IPS DF 4.7 (cell line): ENCODE data around the gene BIRC2.
"Not testable (repeated sequence)": the region's sequence is repeated elsewhere in the genome, so short reads cannot be mapped to it uniquely, and the experiment has no call there.

Experiments
- DNase-seq: peaks from one replicate; pipeline ENCODE4 v3.0.0-alpha.2; 2013; ENCODE audit warnings: low spot score; ENCODE audit errors: extremely low read depth

Gene BIRC2

DNA sequence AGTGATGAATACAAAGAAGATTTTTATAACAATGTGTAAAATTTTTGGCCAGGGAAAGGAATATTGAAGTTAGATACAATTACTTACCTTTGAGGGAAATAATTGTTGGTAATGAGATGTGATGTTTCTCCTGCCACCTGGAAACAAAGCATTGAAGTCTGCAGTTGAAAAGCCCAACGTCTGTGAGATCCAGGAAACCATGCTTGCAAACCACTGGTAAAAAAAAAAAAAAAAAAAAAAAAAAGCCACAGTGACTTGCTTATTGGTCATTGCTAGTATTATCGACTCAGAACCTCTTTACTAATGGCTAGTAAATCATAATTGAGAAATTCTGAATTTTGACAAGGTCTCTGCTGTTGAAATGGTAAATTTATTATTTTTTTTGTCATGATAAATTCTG lies 24.5 kb upstream of the BIRC2 start:
- no peak for DNase-seq

DNA sequence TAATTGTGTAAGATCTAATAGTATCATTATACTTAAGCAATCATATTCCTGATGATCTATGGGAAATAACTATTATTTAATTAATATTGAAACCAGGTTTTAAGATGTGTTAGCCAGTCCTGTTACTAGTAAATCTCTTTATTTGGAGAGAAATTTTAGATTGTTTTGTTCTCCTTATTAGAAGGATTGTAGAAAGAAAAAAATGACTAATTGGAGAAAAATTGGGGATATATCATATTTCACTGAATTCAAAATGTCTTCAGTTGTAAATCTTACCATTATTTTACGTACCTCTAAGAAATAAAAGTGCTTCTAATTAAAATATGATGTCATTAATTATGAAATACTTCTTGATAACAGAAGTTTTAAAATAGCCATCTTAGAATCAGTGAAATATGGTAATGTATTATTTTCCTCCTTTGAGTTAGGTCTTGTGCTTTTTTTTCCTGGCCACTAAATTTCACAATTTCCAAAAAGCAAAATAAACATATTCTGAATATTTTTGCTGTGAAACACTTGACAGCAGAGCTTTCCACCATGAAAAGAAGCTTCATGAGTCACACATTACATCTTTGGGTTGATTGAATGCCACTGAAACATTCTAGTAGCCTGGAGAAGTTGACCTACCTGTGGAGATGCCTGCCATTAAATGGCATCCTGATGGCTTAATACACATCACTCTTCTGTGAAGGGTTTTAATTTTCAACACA lies 23.3 kb upstream of the BIRC2 start:
- no peak for DNase-seq

DNA sequence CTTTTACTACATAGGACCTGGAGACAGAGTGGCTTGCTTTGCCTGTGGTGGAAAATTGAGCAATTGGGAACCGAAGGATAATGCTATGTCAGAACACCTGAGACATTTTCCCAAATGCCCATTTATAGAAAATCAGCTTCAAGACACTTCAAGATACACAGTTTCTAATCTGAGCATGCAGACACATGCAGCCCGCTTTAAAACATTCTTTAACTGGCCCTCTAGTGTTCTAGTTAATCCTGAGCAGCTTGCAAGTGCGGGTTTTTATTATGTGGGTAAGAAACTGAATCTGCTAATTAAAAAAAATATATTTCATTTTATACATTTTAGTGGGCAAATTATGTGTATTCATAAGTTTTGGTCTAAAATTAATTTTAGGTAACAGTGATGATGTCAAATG lies 21.9 kb upstream of the BIRC2 start:
- DNase-seq: no peak

DNA sequence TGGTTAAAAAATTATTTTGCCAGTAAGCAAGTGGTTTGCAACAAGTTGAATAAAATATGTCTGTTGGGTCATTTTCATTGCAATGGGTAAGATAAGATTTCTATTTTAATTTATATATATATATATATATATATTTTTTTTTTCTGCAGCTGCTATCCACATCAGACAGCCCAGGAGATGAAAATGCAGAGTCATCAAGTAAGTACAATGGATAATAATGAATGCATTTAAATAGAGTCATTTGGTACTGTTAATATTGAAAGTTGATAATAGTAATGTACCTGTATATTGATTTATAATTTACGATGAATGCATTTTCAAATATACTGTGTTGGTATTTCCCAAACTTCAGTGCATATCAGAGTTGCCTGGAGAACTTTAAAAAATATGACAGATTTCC lies 18.3 kb upstream of the BIRC2 start:
- no peak for DNase-seq

DNA sequence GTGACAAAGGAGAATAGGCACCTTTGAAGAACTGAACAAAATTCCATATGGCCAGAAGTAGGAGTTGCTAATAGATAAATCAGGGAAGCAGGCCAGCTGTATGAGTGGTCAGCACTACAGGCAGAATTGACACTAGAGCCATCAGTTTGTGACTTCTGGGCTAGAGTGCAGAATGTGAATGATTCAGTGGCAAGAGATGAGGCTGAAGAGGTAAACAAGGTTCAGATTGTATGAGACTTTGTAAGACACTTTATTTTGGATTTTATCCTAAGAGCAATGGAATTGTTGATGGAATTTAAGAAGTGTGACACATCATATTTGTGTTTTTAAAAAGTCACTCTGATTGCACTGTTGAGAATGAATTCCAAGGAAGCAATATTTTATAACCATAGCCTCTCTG lies 16.8 kb upstream of the BIRC2 start:
- DNase-seq: no peak

DNA sequence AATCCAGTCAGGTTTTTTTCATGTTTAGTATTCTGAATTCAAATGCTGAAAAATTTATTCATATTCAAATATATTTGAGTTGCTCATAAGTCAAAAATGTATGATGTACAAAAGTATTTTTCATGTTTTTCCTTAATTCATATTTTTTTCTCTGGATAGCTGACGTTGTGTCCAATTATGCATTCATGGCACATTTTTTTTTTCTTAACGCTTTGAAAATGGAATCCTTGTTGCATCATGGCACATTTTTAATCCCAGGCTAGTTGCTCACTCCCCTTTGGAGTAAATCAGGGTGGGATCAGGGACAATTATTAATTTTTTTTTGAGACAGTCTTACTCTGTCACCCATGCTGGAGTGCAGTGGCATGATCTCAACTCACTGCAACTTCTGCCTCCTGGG lies 15.7 kb upstream of the BIRC2 start:
- DNase-seq: no peak

DNA sequence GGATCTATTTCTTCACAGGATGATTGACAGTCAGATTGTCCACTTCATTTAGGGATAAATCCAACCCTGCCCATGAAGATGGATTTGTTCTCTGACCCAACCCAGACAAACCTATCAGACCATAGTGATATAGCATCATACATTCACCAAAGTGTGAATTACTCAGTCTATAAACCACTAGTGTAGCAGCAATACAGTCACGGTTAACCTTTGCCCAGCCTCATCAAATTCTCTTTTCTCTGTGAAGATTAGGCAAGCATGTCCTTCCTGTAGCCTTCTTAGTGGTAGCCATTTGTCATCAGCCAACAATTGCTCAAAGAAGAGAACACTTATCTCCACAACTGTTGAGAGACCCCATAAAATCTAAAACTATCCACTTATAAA lies 14.4 kb upstream of the BIRC2 start:
- DNase-seq: no peak

DNA sequence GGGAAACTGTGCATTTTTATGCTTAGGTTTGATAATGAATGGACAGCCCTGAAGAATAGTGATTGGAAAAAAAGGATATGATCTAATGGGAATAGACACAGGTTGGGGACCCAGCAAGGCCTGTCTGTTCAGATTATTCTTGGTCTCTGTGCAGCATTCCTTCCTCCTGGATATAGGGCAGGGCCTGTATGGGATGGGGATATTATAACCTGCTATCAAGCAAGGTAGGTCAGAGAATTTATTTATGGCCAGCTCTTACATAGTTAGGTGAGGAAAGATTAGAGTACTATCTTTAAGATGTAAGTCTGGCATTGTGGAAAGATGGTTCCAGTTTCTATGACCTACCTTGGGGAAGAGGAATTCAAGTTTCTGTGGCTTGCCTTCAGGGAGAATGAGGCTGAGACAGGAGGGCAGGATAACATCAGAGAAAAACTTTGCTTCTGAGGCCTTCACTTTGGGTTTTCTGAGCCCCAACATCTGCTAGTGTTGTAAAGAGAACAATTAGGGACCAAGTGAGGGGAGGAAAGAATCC lies 8.5 kb upstream of the BIRC2 start:
- DNase-seq: no peak

DNA sequence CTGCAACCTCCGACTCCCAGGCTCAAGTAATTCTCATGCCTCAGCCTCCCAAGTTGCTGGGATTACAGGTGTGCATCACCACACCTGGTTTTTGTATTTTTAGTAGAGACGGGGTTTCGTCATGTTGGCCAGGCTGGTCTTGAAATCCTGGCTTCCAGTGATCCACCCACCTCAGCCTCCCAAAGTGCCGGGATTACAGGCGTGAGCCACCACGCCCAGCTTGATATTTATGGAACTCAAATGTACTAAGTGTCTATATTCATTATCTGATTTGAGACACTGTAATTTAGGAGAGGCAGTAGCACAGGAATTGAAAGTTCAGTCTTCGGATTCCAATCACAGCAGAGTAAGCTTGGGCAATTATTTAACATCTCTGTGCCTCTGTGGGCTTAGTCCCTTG lies 5.7 kb upstream of the BIRC2 start:
- not testable (repeated sequence) for DNase-seq

DNA sequence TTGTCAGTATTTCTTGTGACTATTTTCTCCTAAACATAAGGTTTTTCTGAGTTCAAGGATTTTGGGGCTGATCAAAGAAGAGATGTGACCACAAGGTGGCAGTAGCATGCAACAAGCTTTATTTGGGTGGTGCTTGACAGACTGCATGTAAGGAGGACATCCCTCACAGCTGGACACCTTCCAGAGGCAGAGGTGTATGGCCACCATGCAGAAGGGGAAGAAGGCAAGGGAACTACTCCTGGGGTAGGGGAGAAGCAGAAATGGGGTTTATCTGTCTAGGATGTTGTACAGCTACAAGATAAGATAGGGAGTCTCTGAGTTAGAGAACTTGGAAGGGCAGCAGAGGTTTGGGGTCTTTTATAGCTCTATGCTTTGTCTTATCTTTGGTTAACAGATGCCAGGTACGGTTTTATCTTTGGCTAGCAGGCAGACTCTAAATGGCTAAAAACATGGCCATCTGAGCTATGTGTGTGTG lies 5.1 kb upstream of the BIRC2 start:
- DNase-seq: peak; percentile 97

DNA sequence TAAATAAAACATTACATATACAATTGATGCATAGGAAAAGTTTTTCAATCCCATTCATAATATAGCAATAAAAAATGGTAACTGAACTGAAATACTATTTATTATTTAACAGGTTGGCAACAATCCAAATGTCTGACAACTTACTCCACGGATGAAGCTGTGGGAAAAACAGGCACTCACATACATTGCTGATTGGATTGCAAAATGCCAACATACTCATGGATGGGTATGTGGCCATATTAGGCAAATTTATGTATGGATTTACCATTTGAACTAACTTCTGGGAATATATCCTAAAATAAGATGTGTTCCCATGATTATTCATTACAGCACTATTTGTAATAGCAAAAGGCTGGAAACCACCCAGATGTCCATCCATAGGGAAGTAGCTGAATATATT lies 3.2 kb upstream of the BIRC2 start:
- no peak for DNase-seq

DNA sequence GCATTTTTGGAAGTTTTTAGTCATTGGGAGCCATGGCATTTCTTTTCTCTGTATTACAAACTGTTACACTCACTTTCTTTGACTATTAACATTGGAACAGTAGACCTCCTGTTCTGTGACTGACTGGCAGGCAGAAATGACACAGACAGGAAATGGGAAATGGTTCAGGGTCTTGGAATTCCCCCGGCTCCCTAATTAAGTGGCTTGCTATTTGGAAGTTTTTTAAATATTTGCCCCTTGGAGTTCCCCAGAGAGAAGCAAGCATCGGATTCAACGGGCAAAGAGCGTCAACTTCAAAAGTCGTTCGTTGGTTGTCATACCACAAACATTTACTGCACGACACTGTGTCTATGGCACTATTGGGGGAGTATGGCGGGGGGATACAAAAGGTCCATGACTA lies 1.1 kb upstream of the BIRC2 start:
- no peak for DNase-seq

DNA sequence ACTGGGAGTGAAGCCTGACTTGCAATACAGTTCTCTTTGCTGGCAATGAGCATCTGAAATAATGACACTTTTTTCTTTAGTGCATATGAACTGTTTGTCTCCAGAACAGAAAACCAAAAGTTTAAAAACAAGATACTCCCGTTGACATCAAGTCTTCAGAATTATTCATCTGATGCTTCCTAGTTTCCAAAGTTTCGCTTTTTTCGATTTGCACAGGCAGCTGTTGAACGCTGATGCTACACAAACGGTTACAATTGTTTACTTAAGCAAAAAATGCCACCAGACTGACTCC lies 612 bp upstream of the BIRC2 start:
- DNase-seq: no peak

DNA sequence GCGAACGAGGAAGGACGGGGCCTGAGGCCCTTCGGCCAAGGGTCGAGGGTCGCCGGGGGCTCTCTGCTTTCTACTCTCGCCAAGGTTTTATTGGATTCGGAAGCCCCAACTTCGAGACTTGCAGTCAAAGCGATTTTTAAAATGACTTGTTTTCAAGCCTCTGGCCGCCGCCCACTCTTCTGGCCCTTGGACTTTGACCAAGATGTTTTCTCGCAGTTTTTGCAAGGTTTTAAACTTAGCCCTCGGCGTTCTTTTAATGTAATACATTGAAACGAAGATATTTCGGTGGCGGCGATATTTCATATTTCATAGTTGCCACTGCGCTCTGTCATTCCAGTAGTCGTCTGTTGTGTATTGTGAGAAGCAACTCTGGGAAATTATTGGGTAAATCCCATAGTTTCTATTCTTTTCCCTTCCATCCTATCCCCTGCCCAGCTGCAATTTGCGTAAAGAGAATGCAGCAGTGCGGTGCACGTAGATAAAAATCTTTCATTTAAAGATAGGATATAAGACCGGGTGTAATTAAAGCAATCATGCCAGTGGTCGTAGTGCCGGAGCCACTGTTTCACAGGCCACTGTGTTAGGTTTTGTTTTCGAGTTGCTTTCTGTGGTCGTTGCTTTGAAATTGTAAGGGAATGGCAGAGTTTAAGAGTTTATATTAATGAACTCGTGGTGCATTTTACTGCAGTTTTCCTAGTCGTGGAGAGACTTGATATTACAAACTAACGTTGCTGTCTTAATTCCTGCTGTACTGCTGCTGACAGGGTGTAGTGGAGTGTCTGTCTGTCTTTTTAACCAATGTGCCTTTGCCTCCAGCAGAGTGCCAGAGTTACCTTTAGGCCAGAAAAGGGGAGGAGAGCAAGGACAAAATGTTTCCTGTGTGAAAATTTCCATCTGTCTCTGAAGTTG lies 702 bp downstream of the BIRC2 start:
- DNase-seq: no peak

DNA sequence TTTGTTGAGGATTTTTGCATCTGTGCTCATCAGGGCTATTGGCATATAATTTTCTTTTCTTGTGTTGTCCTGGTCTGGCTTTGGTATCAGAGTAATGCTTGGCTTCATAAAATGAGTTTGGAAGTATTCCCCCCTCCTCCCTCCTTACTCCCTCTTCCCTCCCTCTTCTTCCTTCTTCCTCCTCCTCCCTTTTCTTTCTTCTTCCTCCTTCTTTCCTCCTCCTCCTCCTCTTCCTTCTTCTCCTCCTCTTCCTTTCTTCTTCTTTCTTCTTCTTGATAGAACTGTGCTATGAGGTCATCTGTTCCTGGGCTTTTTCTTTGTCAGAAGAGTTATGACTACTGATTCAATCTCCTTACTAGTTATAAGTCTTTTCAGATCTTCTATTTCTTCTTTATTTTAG lies 10.1 kb downstream of the BIRC2 start:
- no peak for DNase-seq

DNA sequence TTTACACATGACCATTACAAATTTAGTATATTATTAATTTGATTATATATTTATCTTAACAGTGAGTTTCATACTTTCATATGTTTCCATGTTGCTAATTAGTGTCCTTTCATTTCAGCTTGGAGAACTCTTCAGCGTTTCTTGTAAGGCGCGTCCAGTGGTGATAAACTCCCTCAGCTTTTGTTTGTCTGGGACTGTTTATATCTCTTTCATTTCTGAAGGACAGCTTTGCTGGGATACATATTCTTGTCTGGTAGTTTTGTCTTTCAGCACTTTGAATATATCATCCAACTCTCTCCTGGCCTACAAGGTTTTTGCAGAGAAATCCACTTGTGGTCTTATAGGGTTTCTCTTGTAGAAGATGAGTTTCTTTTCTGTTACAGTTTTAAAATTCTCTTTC lies 12.4 kb downstream of the BIRC2 start:
- DNase-seq: no peak

DNA sequence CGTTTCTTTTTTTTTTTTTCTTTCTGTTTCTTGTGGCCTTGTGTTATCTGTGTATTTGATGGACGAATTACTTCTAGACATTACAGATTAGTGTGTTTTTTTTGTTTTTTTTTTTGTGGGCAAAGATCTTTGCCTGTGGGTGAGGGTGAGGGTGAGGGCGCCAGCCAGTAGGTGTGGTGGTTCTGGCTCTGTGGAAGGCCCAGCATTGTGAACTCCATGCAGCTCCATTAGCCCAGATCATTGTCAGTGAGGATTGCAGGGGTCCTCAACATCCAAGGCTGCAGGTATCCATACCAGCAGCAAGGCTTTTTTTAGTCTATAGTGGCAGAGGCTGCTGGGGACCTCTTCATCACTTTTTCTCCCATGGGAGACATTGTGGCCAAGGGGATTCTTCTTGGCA lies 13.7 kb downstream of the BIRC2 start:
- DNase-seq: no peak

DNA sequence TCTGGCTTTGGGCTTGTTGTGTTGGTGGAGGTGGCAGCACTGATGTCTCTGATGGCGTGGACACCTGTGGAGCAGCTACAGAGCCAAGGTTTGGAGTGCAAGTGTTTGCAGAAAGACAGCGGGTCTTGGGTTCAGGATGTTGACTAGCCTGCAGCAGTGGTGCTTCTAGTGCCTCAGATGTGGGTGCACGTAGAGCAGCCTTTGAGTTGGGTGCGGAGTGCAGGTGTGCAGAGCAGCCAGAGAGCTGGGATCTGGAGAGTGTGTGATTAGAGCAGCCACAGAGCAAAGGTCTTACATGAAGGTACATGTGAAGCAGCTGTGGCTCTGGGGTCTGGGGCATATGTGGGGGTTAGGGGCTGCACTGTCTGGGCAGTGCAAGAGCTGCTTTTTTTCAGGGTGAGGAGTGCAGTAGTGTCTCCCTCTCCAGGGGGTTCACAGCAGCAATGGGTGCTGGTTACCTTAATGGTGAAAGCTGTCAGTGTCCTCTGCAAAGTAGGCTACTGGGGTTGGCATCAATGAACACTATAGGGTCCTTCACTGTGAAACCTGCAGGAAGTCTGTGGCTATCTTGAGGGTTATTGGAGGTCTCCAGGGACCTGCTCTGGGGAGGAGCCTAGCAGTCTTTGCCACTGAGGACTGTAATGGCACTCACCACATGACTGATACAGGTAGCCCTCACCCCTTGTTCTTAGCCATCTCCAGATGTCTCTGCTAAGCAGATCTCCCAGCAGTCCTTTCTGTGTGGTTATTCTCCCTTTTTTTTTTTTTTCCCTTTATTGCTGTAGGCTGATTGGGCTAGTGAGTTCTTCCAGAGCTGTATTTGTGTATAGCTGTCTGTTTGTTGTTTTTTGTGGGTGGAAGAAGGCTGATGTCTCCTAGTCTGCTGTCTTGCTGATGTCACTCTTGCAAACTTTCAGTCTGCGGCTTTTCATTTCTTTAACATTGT lies 14.3 kb downstream of the BIRC2 start:
- no peak for DNase-seq

DNA sequence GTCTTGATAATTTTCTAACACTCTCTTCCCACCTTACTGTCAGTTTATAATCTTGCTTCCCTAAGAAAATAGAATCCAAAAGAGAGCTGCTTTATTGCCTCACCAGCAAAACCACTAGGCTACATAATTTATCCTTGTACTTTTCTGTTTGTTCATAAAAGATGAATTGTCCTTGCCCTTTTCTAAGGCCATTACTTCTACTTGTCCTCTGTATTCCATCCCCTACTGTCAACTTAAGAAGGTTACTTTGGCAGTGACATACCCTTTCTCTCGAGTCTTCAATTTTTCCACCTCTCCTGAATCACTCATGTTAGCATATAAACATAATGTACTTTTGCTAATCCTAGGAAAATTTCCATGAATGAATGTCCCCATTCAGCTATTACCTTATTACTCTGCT lies 18.0 kb downstream of the BIRC2 start:
- DNase-seq: no peak

DNA sequence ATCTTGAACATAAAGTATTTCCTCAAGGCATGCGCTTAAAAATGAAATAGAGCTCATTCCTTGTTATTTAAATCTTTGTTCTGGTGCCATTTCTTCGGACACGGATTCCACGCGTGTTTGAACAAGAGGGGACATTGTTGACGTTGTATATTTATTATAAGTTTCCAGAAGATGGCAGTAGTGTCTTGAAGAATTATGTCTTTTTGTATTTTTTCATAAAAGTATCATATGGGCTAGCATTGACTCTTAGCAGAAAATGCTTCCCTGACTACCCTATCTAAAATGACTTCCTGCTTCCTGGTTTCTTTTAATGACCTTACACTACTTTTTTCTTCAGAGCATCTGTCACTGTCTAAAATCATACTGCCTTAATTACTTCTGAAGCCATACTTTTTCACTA lies 20.4 kb downstream of the BIRC2 start:
- no peak for DNase-seq

DNA sequence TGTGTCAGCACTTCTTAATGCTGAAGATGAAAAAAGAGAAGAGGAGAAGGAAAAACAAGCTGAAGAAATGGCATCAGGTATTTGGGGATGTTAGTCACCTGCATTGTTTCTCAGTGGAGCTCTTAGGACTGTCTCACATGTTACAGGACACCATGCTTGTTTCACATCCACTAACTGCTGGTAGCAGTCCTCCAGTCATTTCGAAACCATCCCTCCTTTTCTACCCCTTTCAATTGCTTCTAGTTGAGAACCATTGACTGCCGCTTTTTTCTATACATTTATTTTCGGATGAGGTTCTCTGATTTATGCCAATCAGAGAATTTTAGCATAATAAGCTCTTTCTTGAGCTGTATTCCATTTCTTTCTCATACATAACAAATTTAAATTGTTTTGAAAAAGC lies 21.5 kb downstream of the BIRC2 start:
- DNase-seq: no peak
